Upper lobe of left lung (tissue), 4 donors: Measurements from ENCODE around the gene CARMIL1.

Experiments used
- CTCF ChIP-seq, 6 experiments: fragments of 450-650 bp in 4 of 6; fragments of 200-600 bp in 2 of 6; sonication (generic) in 2 of 6; IDR thresholded peaks; one replicate each; pipeline ENCODE4 v1.5.1; 2016 to 2019; ENCODE audit warnings: antibody characterized with exemption in 6 of 6
- EP300 ChIP-seq, 4 donors: sonication (generic); formaldehyde crosslinking; IDR thresholded peaks; one replicate each; pipeline ENCODE4 v1.5.1; 2017; ENCODE audit warnings: antibody characterized with exemption in 4 of 4, control low read depth in 2 of 4
- POLR2A ChIP-seq, 4 donors: fragments of 450-650 bp; IDR thresholded peaks; one replicate each; pipeline ENCODE4 v1.5.1; 2016 to 2017; ENCODE audit warnings: antibody characterized with exemption in 4 of 4, mild to moderate bottlenecking in 2 of 4
- POLR2AphosphoS5 ChIP-seq, 2 donors: sonication (generic); formaldehyde crosslinking; IDR thresholded peaks; one replicate each; pipeline ENCODE4 v1.5.1; 2017; ENCODE audit warnings: antibody characterized with exemption in 2 of 2

- no peak for TF ChIP-seq CTCF (IDR thresholded peaks at IDR 0.05)
- no peak for TF ChIP-seq POLR2A (IDR thresholded peaks at IDR 0.05)
- TF ChIP-seq POLR2AphosphoS5 (IDR thresholded peaks at IDR 0.05): no peak
- TF ChIP-seq EP300 (IDR thresholded peaks at IDR 0.05): no peak
Measured at GRCh38 chr6:25381077-25381476, 101.9 kb downstream of the CARMIL1 start.
